Thoracic aorta (tissue), 2 donors: ENCODE results near the gene TLN1. TPM values are rescaled to one million over a fixed set of nuclear protein-coding genes. Genes with fewer than 3 reads are reported as not detected.

Experiments used
- ATAC-seq: fragments of 150-250 bp; one replicate; pipeline ENCODE4 v1.8.0; 2017; ENCODE audit warnings: low read depth; ENCODE audit not compliant: insufficient number of reproducible peaks, low FRiP score
- DNase-seq: peaks from one replicate; pipeline ENCODE4 v3.0.0-alpha.2; 2020; ENCODE audit warnings: low spot score
- H3K27ac ChIP-seq, 2 donors: fragments of 200-600 bp; sonication (generic); 1 replicate in 1 of 2; 2 replicates in 1 of 2; pipeline ENCODE4 v1.5.1; 2016; ENCODE audit warnings: mild to moderate bottlenecking in 2 of 2, moderate library complexity in 2 of 2
- H3K27me3 ChIP-seq: fragments of 200-600 bp; sonication (generic); replicated peaks from 2 replicates; pipeline ENCODE4 v1.6.0; 2016; ENCODE audit warnings: mild to moderate bottlenecking; ENCODE audit not compliant: insufficient read depth
- H3K36me3 ChIP-seq: fragments of 200-600 bp; sonication (generic); one replicate; pipeline ENCODE4 v1.5.1; 2016
- H3K4me1 ChIP-seq, 2 donors: fragments of 200-600 bp; sonication (generic); 1 replicate in 1 of 2; 2 replicates in 1 of 2; pipeline versions ENCODE4 v1.5.1 to v1.6.0; 2016; ENCODE audit warnings: low read depth in 2 of 2, mild to moderate bottlenecking in 1 of 2; ENCODE audit not compliant: control insufficient read depth in 1 of 2
- H3K4me3 ChIP-seq: fragments of 200-600 bp; sonication (generic); 2 replicates; pipeline ENCODE4 v1.5.1; 2016; ENCODE audit warnings: mild to moderate bottlenecking
- H3K9me3 ChIP-seq: fragments of 200-600 bp; sonication (generic); 2 replicates; pipeline ENCODE4 v1.5.1; 2016
- total RNA-seq, 2 donors: library from RNA; depleted of rRNA; stranded (reverse); fragments of >200 nt; gene quantifications; one replicate each; pipeline versions ENCODE4 v1.1.0 to v1.2.3, GENCODE V29; 2016
- TF ChIP-seq, protein P1 (sequence below): fragments of 200-600 bp; sonication (generic); IDR thresholded peaks from one replicate; pipeline ENCODE4 v1.5.1; 2019; ENCODE audit warnings: antibody characterized with exemption

Gene TLN1
- total RNA-seq, 2 donors from 2014 or later = 889 to 1,019 TPM

DNA sequence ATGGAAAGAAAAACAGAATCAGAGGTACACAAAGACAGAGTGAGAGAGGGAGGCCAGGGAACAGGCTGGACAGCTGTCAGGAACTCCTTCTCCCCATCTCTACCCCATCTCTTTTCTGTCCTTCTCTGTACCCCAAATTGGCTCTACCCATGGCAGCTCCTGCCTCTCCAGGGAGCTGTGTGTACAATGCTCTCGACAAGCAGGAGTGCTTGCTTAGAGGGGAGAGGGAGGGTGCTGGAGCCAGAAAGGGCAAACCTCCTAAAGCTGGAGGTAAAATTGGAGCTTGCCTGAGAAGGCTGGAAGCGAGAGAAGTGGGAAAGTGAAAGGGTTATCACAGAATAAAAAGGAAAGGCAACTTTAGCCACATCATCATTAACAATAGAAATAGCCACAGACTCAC is 48.7 kb downstream of the TLN1 start:
- Histone ChIP-seq H3K36me3 (peaks cover 65% of the 10 kb centered on the region), H3K4me1 (peaks cover 6 to 52% of the 10 kb centered on the region in 2 donors), H3K27me3 (no peaks in the 10 kb centered on the region), H3K27ac (peak overlapping the region; percentile 99 to 100), H3K9me3 (no peaks in the 10 kb centered on the region), H3K4me3 (peak overlapping the region; percentile 94)
- ATAC-seq = no peak
- no peak for DNase-seq
- TF ChIP-seq, protein P1, sequence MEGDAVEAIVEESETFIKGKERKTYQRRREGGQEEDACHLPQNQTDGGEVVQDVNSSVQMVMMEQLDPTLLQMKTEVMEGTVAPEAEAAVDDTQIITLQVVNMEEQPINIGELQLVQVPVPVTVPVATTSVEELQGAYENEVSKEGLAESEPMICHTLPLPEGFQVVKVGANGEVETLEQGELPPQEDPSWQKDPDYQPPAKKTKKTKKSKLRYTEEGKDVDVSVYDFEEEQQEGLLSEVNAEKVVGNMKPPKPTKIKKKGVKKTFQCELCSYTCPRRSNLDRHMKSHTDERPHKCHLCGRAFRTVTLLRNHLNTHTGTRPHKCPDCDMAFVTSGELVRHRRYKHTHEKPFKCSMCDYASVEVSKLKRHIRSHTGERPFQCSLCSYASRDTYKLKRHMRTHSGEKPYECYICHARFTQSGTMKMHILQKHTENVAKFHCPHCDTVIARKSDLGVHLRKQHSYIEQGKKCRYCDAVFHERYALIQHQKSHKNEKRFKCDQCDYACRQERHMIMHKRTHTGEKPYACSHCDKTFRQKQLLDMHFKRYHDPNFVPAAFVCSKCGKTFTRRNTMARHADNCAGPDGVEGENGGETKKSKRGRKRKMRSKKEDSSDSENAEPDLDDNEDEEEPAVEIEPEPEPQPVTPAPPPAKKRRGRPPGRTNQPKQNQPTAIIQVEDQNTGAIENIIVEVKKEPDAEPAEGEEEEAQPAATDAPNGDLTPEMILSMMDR = no peak

DNA sequence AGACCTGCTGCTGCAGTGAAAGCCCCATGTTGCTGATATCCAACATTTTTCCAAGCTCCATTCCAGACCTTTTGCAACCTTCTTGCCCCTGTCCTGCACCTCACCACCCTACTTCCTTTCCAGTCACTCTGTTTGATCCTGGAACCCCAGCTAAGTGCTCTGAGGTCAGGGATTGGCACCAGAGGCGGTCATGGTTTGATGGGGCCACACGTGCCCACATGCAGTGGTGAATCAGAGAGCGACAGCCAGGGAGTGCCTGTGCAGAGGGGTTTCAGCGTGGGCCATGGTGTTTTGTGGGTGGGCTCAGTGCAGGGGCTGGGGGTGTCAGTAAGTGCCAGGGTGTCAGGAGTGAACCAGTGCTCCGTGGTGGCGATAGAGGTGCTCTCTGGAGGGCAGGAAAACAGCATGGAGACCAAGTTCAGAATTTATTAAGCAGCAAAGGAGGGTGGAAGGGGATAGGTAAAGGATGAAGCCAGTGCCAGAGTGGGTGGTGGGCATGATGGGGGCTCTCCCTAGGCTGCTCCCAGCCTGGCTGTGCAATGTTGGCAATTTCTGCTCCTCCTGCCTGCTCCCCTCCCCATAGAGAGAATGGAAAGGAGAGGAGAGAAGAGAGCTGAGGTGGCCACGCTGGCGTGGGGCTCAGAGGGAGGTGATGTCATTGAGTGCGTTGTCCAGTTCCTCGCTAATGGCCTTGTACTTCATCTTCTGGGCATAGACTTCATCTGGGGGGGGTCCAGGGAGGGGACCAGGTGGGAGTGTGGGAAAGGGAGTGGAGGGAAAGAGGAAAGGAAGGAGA is 49.3 kb downstream of the TLN1 start:
- TF ChIP-seq, protein P1 = no peak
- ATAC-seq = no peak
- H3K4me3 ChIP-seq = peak overlapping the region; percentile 94
- no peaks in the 10 kb centered on the region for H3K27me3 ChIP-seq
- H3K4me1 ChIP-seq = peaks cover 6 to 52% of the 10 kb centered on the region in 2 donors
- no peaks in the 10 kb centered on the region for H3K9me3 ChIP-seq
- H3K27ac ChIP-seq = peak overlapping the region; percentile 99 to 100
- no peak for DNase-seq
- peaks cover 59% of the 10 kb centered on the region for H3K36me3 ChIP-seq

DNA sequence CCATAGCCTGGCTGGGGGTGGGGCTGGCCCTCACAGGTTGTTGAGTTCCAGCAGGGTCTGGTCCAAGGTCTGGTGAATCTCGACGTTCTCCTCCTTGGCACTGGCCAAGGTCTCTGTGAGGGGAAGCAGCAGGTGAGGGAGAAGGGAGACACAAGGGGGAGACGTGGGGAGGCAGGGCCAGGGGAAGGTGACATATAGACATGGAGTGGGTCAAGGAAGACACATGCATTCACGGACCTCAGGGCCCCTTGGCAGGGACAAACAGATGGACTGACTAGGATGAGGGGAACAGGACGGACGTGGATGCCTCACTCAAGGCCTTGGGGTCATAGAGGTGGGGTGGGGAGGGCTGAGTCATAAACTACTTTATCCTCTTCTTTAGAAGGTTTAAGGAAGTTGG is 49.9 kb downstream of the TLN1 start:
- TF ChIP-seq, protein P1 = no peak
- Histone ChIP-seq H3K27me3 (no peaks in the 10 kb centered on the region), H3K4me3 (no peak overlapping the region), H3K27ac (peak overlapping the region; percentile 99 to 100), H3K9me3 (no peaks in the 10 kb centered on the region), H3K36me3 (peaks cover 53% of the 10 kb centered on the region), H3K4me1 (peaks cover 6 to 58% of the 10 kb centered on the region in 2 donors)
- no peak for DNase-seq
- no peak for ATAC-seq

DNA sequence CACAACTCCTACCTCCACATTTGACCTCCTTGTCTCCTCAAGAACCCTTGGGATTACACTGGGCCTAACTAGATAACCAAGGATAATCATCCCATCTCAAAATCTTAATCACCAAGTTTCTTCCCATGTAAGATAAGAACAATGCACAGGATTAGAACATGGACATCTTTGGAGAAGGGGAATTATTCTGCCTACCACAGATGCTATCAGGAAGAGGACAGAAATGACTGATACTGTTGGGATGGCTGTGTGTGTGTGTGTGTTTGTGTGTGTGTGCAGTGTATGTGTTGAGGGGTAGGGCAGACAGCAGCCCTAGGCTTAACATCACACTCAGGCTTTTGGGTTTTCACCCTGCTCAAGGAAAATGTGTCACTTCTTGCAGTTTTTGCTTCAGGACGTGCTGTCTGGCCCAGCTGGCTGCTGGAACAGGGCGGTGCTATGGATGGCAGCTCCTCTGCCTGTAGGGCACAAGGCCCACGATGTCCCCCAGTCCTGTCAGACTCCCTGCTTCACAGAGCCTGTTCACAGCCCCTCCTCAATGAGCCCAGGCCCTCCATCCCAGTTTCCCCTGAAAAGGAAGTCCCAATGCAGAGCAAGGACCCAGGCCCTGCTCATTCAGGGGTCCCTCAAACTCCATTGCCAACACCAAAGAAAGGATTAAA is 50.5 kb downstream of the TLN1 start:
- peaks cover 7 to 62% of the 10 kb centered on the region in 2 donors for H3K4me1 ChIP-seq
- ATAC-seq (no peak), DNase-seq (no peak)
- H3K4me3 ChIP-seq = no peak overlapping the region
- peaks cover 47% of the 10 kb centered on the region for H3K36me3 ChIP-seq
- H3K27ac ChIP-seq = peak overlapping the region; percentile 99 to 100
- H3K27me3 ChIP-seq = no peaks in the 10 kb centered on the region
- no peaks in the 10 kb centered on the region for H3K9me3 ChIP-seq
- TF ChIP-seq, protein P1 = no peak

DNA sequence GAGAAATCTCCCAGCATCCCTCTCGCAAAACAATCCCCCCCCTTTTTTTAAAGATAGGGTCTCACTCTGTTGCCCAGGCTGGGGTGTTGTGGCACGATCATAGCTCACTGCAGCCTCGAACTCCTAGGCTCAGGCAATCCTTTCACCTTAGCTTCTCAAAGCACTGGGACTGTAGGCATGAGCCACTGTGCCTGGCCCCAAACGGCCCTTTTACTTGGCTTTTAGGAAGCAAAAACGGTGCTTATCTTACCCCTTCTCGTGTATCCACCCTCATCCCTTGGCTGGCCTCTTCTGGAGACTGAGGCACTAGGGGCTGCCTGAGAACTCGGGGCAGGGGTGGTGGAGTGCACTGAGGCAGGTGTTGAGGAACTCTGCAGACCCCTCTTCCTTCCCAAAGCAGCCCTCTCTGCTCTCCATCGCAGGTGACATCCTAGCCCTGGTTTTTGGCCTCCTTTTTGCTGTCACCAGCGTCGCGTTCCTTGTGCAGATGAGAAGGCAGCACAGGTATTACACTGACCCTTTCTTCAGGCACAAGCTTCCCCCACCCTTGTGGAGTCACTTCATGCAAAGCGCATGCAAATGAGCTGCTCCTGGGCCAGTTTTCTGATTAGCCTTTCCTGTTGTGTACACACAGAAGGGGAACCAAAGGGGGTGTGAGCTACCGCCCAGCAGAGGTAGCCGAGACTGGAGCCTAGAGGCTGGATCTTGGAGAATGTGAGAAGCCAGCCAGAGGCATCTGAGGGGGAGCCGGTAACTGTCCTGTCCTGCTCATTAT is 51.5 kb downstream of the TLN1 start:
- Histone ChIP-seq H3K36me3 (peaks cover 37% of the 10 kb centered on the region), H3K27ac (peak overlapping the region; percentile 63 to 100), H3K4me1 (peaks cover 15 to 69% of the 10 kb centered on the region in 2 donors), H3K27me3 (no peaks in the 10 kb centered on the region), H3K9me3 (no peaks in the 10 kb centered on the region), H3K4me3 (no peak overlapping the region)
- ATAC-seq (peak; percentile 20), DNase-seq (no peak)
- TF ChIP-seq, protein P1 = no peak
